IPS-11a (cell line): ENCODE data around the gene THADA.
"Not testable (repeated sequence)": the region's sequence is repeated elsewhere in the genome, so short reads cannot be mapped to it uniquely, and the experiment has no call there.

Experiments
- H3K4me3 ChIP-seq: one replicate; pipeline ENCODE4 v1.5.1; 2013; ENCODE audit warnings: low read depth, low read length, control low read depth

Gene THADA

GRCh38 chr2:43540021-43540779 lies 55.6 kb downstream of the THADA start:
- no peak overlapping the region for H3K4me3 ChIP-seq

- no peak overlapping the region for H3K4me3 ChIP-seq
These were observed 56.4 kb downstream of the THADA start for GRCh38 chr2:43539436-43539835.

- H3K4me3 ChIP-seq: no peak overlapping the region
These were observed 57.7 kb downstream of the THADA start for GRCh38 chr2:43538034-43538670.

GRCh38 chr2:43537137-43537536 lies 58.7 kb downstream of the THADA start:
- H3K4me3 ChIP-seq: no peak overlapping the region

- no peak overlapping the region for H3K4me3 ChIP-seq
These were observed 61.3 kb downstream of the THADA start for GRCh38 chr2:43534569-43534968.

GRCh38 chr2:43532572-43532971 lies 63.3 kb downstream of the THADA start:
- not testable (repeated sequence) for H3K4me3 ChIP-seq

GRCh38 chr2:43531251-43531650 lies 64.6 kb downstream of the THADA start:
- H3K4me3 ChIP-seq: no peak overlapping the region

- H3K4me3 ChIP-seq: no peak overlapping the region
These were observed 68.8 kb downstream of the THADA start for GRCh38 chr2:43526994-43527393.

GRCh38 chr2:43525506-43525905 lies 70.3 kb downstream of the THADA start:
- H3K4me3 ChIP-seq: no peak overlapping the region

- H3K4me3 ChIP-seq: no peak overlapping the region
These were observed 71.5 kb downstream of the THADA start for GRCh38 chr2:43524177-43524965.

- no peak overlapping the region for H3K4me3 ChIP-seq
These were observed 73.7 kb downstream of the THADA start for GRCh38 chr2:43522177-43522576.

- no peak overlapping the region for H3K4me3 ChIP-seq
These were observed 74.3 kb downstream of the THADA start for GRCh38 chr2:43521568-43521967.

GRCh38 chr2:43520919-43521318 lies 74.9 kb downstream of the THADA start:
- H3K4me3 ChIP-seq: no peak overlapping the region

- no peak overlapping the region for H3K4me3 ChIP-seq
These were observed 76.1 kb downstream of the THADA start for GRCh38 chr2:43519643-43520221.

GRCh38 chr2:43518718-43519117 lies 77.1 kb downstream of the THADA start:
- no peak overlapping the region for H3K4me3 ChIP-seq

GRCh38 chr2:43518181-43518580 lies 77.7 kb downstream of the THADA start:
- no peak overlapping the region for H3K4me3 ChIP-seq

GRCh38 chr2:43515807-43516497 lies 79.9 kb downstream of the THADA start:
- H3K4me3 ChIP-seq: no peak overlapping the region

- no peak overlapping the region for H3K4me3 ChIP-seq
These were observed 80.6 kb downstream of the THADA start for GRCh38 chr2:43515248-43515647.

GRCh38 chr2:43513796-43514195 lies 82.0 kb downstream of the THADA start:
- no peak overlapping the region for H3K4me3 ChIP-seq

GRCh38 chr2:43513216-43513615 lies 82.6 kb downstream of the THADA start:
- H3K4me3 ChIP-seq: no peak overlapping the region

GRCh38 chr2:43511199-43511598 lies 84.6 kb downstream of the THADA start:
- H3K4me3 ChIP-seq: no peak overlapping the region
